KOPT-K1 (cell line): ENCODE measurements around the gene RIBC2.

ENCODE experiments used
- H3K27ac ChIP-seq: fragments of 200-600 bp; sonication (generic); 2 replicates; pipeline ENCODE4 v1.5.1; 2016; ENCODE audit warnings: antibody characterized with exemption, mild to moderate bottlenecking, low read depth, low read length; ENCODE audit not compliant: poor library complexity, severe bottlenecking
- H3K36me3 ChIP-seq: fragments of 200-600 bp; sonication (generic); 2 replicates; pipeline ENCODE4 v1.5.1; 2017; ENCODE audit warnings: antibody characterized with exemption, mild to moderate bottlenecking, low read length, moderate library complexity; ENCODE audit not compliant: insufficient read depth
- H3K9me3 ChIP-seq: fragments of 200-600 bp; sonication (generic); 2 replicates; pipeline ENCODE4 v1.5.1; 2017; ENCODE audit warnings: antibody characterized with exemption, low read length, mild to moderate bottlenecking; ENCODE audit not compliant: insufficient read depth, poor library complexity, severe bottlenecking

RIBC2 gene

GRCh38 chr22:45418770-45419138, 5.3 kb downstream of the RIBC2 start:
- Histone ChIP-seq H3K9me3 (no peaks in the 10 kb centered on the region), H3K27ac (no peak overlapping the region), H3K36me3 (no peaks in the 10 kb centered on the region)

DNA sequence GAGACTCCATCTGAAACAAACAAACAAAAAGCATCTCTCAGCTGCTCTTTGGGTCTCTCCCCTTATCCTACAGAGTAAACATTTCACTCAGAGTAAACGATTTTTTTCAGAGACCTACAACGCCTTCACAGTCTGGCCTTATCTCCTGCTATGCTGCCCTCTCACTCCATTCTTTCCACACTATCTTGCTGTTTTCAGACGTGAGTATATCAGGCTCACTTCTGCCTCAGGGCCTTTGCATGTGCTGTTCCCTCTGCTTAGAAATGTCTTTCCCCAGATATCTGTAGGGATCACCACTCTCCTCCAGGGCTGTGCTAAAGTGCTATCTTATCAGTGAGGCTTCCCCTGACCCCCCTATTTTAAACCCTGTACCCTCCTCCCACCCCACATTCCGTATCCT, 6.5 kb downstream of the RIBC2 start:
- Histone ChIP-seq H3K36me3 (no peaks in the 10 kb centered on the region), H3K27ac (no peak overlapping the region), H3K9me3 (no peaks in the 10 kb centered on the region)

- no peak overlapping the region for H3K27ac ChIP-seq
- no peaks in the 10 kb centered on the region for H3K36me3 ChIP-seq
- no peaks in the 10 kb centered on the region for H3K9me3 ChIP-seq
Observed at GRCh38 chr22:45420539-45420938, 7.0 kb downstream of the RIBC2 start.

DNA sequence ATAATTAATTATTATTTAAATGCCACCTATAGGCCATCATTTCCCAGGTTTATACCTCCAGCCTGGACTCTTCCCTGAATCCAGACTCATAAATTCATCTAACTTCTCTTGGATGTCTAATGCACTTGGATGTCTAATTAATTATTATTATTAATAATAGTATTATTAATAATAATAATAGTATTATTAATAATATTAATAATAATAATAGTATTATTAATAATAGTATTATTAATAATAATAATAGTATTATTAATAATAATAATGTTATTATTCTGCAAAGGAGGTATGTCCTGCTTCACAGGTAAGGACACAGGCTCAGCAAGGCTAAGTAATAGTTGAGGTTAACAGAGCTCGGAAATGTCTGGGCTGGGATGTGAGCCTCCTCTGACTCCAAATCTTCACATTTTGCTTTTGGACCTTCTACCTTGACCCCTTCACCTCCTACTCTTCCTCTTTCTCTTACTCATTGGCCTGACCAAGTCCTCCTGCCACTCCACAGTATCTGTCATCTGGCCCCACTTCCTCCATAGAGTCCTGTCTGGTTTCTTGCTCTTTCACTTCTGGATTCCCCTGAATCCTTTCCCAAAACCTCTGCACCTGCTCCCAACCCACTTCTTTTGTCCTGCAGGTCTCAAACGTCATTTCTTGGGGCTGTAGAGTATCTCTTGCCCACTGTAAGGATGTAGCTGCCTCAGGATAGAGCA, 8.0 kb downstream of the RIBC2 start:
- Histone ChIP-seq H3K36me3 (no peaks in the 10 kb centered on the region), H3K27ac (no peak overlapping the region), H3K9me3 (no peaks in the 10 kb centered on the region)

GRCh38 chr22:45422237-45422983, 8.9 kb downstream of the RIBC2 start:
- H3K36me3 ChIP-seq = no peaks in the 10 kb centered on the region
- no peaks in the 10 kb centered on the region for H3K9me3 ChIP-seq
- no peak overlapping the region for H3K27ac ChIP-seq

GRCh38 chr22:45423524-45423923, 10.0 kb downstream of the RIBC2 start:
- Histone ChIP-seq H3K9me3 (no peaks in the 10 kb centered on the region), H3K27ac (no peak overlapping the region), H3K36me3 (no peaks in the 10 kb centered on the region)

GRCh38 chr22:45424241-45424731, 10.8 kb downstream of the RIBC2 start:
- H3K27ac ChIP-seq = no peak overlapping the region
- H3K36me3 ChIP-seq = no peaks in the 10 kb centered on the region

GRCh38 chr22:45425101-45425500, 11.6 kb downstream of the RIBC2 start:
- Histone ChIP-seq H3K27ac (no peak overlapping the region), H3K9me3 (no peaks in the 10 kb centered on the region), H3K36me3 (no peaks in the 10 kb centered on the region)

More at GRCh38 chr22:45424241-45424731, 10.8 kb downstream of the RIBC2 start:
- H3K9me3 ChIP-seq = no peaks in the 10 kb centered on the region

GRCh38 chr22:45425531-45426265, 12.2 kb downstream of the RIBC2 start:
- Histone ChIP-seq H3K9me3 (no peaks in the 10 kb centered on the region), H3K27ac (no peak overlapping the region), H3K36me3 (no peaks in the 10 kb centered on the region)

DNA sequence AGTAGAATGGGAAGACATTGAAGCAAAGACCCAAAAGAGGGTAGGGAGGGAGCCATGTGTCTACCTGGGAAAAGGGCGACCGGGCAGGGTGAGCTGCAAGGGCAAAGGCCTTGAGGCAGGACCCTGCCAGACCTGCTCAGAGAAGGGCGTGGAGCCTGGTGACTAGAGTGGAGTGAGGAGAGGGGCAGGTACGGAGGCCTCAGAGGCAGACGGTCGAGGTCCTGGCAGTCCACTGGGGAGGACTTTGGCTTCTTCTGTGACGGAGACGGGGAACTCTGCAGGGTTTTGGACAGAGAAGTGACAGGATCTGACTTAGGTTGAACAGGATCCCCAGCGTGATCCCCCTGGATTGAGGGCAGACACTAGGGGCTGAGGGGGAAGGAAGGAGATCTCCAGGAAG, 12.9 kb downstream of the RIBC2 start:
- no peak overlapping the region for H3K27ac ChIP-seq
- no peaks in the 10 kb centered on the region for H3K9me3 ChIP-seq
- H3K36me3 ChIP-seq = no peaks in the 10 kb centered on the region

- Histone ChIP-seq H3K27ac (no peak overlapping the region), H3K36me3 (no peaks in the 10 kb centered on the region)
Observed at GRCh38 chr22:45427114-45427513, 13.6 kb downstream of the RIBC2 start.

DNA sequence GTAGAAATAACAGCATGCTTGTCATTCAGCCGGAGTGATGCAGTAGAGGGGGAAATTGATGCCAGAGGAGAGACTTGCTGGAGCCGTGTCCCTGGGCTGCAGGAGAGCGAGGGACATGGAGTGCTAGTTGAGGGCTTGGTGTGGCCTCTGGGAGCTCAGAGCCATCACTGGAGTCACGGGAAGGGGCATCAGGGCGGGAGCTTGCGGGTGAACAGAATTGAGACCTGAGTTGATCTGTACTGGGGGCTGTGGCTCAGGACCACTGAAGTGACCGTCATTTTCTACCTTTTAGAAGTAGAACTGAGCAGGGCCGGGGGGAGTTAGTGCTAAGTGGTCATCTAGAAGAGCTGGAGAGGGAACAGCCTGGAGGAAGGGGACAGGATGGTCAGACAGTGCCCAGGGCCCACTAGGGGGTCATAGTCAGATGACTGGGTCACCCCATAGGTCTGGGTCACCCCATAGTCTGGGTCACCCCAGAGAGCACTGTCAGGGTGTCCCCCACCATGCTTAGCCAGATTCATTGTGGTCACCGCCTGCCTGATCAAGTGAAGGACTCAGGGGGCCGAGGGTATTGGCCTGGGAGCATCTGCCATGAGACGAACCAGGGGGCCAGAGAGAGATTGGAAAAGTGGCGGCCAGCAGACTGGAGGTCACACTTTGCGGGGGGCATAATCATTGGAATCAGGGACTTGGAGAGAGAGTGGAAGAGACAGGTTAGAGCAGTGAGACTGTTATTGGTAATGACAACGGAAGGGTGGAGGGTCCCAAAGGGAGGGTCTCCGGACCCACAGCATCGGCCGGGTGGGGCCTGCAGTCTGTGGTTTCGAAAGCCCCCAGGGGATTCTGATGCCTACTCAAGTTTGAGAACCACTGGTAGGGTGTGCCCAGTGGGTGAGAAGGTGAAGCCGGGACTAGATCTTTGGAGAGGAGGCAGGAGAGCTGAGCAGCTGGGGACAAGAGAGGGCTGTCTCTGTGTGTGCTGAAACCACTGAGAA, 15.2 kb downstream of the RIBC2 start:
- Histone ChIP-seq H3K36me3 (no peaks in the 10 kb centered on the region), H3K27ac (no peak overlapping the region), H3K9me3 (no peaks in the 10 kb centered on the region)

More at GRCh38 chr22:45427114-45427513, 13.6 kb downstream of the RIBC2 start:
- no peaks in the 10 kb centered on the region for H3K9me3 ChIP-seq

DNA sequence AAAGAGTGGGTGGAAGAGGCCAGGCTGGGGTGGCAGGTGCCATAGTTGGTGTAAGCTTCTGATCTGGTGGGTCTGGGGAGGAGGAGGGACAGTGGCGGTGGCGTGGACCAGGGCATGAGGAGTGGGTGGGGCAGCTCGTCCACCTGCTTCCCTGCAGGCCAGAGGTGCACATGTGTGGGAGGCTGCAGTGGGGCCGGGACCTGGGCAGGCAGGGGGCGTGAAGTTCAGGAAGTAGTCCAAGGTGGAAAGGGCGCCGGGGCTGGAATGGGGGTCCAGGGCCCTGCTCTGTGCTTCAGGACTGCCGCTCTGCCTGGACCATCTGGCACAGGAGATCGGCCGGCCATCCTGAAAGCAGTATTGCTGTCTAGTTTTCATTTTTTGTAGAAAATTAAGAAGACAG, 15.9 kb downstream of the RIBC2 start:
- Histone ChIP-seq H3K9me3 (no peaks in the 10 kb centered on the region), H3K27ac (no peak overlapping the region), H3K36me3 (no peaks in the 10 kb centered on the region)

DNA sequence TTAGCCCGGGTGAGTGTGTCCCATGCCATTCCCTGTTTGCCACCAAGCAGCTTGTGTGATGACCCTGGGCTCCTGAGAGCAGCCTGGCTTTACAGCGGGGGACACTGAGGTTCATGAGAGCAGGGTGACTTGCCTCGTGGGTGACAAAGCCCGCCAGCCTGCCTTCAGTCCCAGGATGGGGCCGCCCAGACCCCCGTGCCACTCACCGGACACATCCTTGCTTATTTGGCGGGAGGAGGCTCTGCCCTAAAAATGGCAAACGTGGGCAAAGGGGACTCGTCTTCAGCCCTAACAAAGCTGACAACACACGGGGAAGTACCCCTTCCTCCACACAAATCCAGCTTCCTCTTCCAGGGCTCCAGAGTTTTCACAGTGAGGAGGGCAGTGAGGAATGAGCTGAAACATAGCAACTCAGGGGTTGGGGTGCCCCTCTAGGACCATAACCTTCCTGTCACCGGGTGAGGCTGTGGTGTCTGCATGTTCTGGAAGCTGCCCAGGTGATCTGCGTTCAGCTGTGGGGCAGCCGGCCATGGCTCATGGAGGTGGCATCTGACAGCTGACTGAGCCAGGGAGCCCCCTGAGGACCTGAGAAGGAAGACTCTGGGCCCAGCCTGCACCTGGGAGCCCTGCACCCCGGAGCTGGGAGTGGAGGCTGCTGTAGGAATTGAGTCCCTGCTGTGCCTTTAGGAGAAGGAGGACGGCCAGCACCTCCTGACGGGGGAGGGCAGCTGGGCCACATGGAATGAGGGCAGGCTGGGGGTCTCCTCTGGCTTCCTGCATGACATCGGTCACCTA, 16.7 kb downstream of the RIBC2 start:
- H3K9me3 ChIP-seq = no peaks in the 10 kb centered on the region

More for the DNA sequence above, 16.7 kb downstream of the RIBC2 start:
- H3K27ac ChIP-seq = no peak overlapping the region
- H3K36me3 ChIP-seq = no peaks in the 10 kb centered on the region
